IPS-NIHi7 (cell line): ENCODE data around the gene ANO3.

Source experiments
- DNase-seq: peaks from one replicate; pipeline ENCODE4 v3.0.0; 2012; ENCODE audit warnings: mixed read lengths; ENCODE audit errors: extremely low spot score

The ANO3 gene

DNA sequence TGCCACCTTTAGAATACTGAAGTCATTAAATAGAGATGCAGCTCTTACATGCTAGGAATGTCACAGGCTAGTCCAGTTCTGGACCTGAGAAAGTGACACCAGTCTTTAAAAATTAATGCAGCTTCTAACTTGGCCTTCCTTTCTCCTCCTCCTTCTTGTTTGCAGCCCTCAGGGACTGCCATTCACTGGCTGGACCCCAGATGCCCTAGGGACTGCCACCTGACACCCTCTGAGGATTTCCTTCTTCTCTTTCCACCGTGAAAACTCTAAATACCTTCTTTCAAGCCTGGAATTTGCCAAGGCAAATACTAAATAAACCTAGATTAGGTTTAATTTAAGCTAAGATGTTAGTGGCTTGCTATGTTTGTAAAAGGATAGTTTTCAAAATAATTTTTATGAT lies 161.7 kb downstream of the ANO3 start:
- no peak for DNase-seq

DNA sequence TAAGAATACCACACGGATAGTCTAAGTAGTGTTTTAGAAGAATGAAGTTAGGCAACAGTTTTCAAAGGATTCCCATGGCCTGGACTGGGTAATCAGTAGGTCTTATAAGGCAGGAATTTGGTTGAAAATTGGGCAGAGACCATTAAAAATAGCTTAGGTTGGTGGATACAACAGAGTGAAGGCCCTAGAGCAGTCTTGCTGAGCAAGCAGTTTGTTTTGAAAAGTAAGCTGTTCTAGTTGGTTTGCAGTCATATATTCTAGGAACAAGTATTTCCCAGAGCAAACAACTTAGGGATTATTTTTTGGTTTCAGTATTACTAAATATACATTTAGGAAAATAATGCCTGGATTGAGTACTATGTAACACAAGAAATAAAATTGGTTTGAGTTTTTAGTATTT lies 175.3 kb downstream of the ANO3 start:
- no peak for DNase-seq

DNA sequence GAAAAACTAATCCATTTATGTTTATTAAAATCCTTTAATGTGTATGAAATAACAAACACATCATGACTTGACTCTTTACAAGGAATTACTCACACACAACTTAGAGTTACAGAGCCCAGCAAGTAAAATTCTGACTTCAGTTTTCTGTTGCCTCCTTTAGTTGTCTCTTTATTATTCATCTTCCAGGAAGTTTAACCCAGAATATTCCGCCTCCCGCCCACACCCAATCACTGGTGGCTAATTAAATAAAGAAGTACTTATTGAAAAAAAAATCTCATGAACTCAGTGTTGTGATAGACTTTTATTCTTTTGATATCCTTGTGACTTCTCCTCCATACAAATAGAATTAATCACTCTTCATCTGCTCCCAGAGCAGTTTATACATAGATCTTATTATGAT lies 178.2 kb downstream of the ANO3 start:
- DNase-seq = no peak

DNA sequence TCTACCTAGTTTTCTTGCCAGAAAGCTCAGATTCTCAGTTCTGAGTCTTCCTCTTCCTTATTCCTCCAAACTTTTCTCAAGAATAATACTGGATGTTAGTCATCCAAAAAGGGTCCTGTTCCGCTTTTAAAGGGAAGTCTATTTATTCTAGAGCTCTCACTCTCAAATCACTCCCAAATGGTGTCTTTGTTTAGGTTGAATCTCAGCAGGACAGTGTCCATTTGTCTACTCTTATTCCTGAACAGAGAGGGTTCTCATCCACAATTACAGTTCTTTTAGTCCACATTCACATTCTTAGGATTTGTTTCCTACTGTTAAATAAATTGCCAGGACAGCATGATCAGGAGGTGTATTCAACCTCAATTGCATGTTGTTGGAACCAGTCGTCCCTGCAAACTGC lies 178.8 kb downstream of the ANO3 start:
- no peak for DNase-seq

DNA sequence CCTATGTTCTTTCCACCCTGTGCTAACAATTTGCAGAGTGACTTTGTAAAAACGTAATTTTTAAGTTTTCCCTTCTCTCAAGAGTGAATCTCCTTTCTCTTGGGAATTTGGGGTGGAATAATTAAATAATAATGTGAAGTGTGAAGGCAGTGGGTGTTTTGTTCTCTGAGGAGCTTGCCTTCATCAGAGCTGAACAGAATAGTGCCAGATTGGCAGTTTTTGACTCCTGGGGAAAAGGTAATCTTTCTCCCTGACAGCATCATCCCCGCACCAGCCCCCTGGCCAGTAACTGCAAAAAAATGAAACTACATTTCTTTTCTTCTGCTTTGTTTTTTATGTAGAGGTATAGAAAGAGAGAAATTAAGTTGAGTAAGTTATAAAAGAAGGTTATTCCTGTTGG lies 180.3 kb downstream of the ANO3 start:
- no peak for DNase-seq

DNA sequence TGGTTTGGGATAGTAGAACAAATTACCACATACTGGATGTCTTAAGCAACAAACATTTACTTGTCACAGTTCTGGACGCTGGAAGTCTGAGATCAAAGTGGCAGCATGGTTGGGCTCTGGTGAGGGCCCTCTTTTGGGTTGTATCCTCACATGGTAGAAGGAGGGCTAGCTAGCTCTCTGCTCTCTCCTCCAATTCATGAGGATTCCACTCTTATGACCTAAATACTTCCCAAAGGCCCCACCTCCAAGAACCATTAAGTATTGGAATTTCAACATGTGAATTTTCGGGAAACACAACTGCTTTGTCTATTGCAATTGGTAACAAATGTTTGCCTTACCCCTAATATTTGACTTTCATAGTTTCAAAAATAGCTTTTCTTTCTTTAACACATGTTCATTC lies 187.5 kb downstream of the ANO3 start:
- no peak for DNase-seq

DNA sequence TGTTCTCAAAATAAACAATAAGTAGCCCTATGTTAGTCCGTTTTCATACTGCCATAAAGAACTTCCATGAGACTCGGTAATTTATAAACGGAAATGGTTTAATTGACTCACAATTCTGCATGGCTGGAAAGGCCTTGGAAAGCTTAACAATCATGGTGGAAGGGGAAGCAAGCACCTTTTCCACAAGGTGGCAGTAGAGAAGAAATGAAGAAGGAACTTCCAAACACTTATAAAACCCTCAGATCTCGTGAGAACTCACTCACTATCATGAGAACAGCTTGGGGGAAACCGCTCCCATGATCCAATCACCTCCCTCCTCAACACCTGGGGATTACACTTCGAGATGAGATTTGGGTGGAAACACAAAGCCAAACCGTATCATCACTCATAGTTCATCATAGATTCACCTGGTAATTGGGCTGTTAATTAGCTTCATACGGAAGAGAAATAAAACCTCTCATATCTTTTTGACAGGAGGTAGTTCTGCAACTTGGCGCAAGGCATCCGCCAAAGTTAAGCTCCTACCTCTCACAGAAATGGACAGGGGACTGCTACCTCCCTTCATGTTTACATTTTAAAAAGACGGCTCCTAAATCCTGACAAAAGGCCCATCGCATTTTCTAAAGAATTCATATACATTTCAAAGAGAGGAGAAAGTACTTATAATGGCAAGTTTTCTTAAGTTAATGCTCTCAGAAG lies 191.1 kb downstream of the ANO3 start:
- DNase-seq = peak; percentile 21

DNA sequence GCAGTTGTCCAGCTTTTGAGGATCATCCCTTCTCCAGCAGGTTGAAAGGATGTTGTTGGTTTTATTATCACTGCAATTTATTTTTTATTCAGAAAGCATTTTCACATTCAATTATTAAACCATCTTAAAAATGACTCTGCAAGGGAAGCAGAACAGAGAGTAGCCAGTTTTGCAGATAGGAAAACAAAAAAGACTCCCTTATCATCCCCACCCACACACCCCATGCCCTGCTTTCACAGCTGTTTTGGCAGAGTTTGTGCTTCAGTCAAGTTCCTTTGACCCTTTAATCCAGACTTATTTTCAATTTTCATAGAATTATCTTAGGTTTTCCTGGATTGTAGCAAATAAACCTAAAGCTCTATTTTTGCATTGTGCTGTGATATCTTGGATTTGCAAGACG lies 195.8 kb downstream of the ANO3 start:
- no peak for DNase-seq

DNA sequence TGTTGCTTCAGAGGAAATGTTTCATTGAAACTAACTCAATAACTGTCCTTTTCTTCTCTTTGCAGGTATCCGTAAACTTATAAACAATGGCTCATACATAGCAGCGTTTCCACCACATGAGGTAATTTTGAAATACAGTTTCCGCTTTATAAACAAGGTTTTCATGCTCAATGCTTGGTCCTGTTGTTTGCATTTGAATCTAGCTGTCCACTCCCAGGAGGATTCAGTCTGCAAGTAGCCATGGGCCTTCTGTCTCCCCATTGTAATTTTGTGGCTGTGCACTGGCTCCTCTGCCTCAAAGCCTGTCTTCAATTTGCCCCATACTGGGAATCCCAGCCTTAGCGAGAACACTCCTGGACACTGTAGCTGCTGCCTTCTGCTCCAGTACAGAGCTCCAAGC lies 205.4 kb downstream of the ANO3 start:
- no peak for DNase-seq

DNA sequence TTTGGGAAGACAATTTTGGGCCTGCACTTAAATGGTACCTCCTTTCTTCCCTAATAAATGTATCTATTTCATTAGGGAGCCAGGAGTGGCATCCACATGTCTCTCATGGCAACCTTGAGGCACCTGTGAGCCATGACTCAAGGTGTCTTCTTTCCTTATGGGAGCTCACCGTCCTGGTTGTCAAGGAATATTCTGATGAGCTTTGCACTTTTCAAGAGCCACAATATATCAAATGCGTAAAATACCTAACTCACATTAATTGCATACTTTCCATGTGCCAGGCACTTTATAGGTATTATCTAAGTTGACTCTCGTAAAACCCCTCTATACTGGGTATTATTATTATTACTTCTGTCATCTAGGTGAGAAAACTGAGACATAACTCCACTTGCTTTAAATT lies 207.6 kb downstream of the ANO3 start:
- no peak for DNase-seq

DNA sequence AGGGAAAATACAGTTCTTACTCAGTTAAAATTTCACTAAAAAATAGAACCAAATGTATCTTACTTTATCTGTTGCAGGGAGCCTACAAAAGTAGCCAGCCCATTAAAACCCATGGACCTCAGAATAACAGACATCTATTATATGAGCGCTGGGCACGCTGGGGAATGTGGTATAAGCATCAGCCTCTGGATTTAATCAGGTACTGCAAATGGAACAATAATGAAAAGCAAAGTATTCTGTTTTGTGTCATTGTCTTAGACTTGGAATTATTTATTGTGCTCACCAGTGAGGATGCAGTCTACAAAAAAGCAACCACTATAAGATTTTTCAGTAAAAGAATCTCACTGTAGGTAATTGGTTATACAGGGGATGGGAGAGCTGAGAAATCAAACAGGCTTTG lies 209.9 kb downstream of the ANO3 start:
- DNase-seq = no peak

DNA sequence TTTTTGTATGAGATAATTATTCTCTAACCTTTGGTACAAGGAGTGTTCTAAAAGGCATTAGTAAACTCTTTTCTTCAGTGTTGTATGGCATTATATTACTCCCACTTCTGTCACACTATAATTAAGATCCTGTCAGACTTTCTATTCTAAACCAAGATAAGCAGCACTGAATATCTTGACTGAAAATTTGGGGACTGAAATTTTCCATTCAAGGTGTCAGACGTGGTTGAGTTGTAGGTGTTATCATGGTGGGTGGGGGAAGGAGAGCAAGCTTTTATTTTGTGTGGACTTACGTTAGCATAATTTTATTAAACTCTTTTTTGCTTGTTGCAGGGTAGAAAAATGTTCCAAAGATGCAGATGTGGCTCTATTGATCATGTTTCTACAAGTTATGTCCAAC lies 217.2 kb downstream of the ANO3 start:
- DNase-seq = no peak

DNA sequence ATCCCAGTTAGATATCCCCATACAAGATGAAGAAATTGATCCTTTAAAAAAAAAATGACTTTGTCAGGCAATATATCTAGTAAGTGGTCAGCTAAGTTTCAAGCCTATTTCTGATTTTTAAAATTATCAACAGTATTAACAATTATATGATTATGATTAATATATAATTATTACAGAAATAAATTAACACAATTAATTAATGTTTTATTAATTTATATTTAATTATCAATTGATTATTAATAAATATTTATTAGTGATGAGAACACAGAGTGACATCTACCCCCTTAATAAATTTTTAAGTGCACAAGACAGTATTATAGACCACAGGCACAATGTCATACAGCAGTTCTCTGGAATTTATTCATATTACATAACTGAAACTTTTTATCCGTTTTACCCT lies 218.1 kb downstream of the ANO3 start:
- no peak for DNase-seq

DNA sequence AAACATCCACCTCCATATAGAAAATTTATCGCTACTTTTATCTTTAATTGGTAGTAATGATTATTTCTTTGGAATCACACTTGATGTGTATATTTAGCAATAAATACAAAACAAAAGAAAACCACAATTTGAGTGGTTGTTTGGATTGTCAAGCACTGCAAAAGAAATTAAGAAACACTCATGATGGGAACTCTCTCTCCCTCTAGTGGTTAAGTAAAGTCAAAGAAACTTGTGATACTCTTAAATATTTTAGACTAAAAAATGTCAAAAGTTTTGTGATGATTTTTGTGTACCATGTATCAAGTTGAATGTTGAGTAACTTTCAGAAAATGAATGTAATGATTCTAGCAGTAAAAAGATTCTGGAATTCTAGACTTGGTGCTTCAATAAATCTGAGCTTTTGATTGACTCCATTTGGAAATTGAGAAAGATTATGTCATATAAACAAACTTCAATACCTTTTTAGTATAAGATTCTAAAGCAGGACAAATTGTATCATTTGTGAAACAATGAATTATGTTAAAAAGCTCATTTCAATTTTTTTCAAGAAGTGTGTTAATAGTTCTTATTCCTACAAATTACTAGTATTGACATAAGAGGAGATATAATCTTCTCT lies 219.4 kb downstream of the ANO3 start:
- no peak for DNase-seq

DNA sequence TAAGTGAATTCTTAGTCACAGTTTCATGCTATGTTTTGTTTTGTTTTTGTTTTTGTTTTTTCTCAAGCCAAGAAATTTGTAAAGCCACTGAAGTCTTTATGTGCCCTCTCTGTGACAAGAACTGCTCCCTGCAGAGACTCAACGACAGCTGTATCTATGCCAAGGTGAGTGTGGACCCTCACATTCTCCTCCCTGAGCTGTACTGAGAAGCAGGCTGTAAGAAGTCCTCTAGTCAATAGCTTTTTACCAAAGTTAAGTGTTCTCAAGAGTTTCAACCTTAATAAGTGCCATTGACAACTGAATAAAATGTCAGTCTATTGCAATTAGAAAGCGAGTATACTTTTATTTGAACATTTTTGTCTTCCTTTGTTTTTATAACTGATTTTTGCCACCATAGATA lies 221.3 kb downstream of the ANO3 start:
- no peak for DNase-seq

DNA sequence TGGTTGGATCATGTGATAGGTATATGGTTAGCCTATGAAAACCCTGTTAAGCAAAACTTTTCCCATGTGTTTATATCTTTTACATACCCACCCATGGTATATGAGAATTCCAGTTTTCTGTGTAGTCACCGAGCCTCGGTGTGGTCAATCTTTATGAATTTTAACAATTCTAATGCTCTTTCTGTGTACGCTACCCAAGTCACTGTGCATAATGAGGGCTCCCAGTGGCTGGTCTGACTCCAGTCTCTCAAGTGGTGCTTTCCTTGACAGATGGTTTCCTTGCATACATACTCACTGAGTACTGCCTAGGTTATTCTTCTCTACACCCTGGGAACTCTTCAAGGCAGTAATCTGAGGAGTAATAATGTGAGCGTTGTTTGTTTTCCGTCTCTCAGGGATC lies 222.5 kb downstream of the ANO3 start:
- no peak for DNase-seq

DNA sequence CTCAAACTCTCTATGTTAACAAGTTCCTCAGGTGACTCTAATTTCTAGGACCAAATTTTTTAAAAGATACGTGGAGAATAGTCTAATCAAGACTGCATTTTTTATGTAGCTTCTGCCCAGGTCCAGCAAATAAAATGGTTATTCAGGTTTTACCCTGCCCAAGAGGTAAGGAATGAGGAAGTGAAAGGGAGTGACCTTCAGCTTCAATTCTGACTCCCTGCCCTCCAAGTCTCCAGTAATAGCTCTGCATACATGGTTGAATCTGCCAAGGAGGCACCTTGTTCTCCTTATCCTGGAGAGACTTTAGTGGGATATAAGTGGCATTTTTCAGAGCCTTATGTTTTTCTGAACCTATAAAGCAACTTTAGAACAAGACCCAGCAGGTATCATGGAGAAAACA lies 224.7 kb downstream of the ANO3 start:
- no peak for DNase-seq

DNA sequence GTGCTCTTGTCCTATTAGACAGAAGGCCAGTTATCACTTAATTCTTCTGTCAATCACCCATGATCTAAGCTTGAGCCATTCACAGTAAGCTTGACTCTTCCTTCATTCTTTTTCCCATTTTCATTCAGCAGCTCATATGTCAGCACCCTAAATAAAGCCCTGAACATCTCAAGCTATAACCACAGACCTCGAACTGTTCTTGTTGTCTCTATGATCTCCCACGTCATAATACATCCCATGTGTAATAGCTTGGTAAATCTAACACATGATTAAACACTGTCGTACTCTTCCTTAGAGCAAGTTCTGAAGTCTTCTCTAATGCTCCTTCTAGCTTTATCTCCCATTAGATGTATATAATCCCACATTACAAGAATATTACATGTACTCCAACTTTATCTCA lies 225.7 kb downstream of the ANO3 start:
- DNase-seq = no peak

DNA sequence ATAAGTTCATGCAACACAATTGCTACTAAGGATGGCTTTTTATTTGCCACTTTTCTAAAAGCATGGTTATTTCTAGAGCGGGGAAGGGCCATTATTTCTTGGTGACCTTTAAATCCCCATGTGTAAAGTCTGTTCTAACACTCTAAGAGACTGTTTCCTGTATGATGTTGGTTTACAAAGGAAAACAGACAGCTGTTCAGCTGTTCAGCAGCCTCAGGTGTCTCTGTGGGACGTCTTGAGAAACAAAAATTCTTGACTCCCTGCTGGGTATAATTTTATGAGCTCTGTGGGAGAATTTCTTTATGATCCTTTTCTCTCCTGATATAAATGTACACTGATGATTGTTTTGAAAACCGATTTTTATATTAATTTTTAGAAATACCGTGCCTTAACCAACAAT lies 226.3 kb downstream of the ANO3 start:
- no peak for DNase-seq

DNA sequence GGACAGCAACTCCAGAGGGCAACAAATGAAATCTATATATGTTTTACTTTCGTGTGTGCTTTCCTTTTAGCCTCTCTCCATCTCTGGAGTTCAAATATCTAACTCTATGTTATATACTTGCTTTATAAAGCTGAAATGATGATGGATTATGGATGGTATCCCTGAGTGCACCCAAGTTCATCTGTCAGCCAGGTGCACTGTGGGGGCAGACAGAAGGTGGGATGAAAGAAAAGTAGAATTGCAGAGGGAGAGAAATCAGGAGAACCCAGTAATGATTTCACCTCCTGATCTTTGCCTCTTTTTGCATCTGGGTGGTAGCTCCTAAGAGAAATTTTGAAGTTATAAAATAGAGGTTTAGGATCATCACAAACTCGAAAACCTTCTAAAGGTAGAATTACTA lies 237.7 kb downstream of the ANO3 start:
- no peak for DNase-seq

DNA sequence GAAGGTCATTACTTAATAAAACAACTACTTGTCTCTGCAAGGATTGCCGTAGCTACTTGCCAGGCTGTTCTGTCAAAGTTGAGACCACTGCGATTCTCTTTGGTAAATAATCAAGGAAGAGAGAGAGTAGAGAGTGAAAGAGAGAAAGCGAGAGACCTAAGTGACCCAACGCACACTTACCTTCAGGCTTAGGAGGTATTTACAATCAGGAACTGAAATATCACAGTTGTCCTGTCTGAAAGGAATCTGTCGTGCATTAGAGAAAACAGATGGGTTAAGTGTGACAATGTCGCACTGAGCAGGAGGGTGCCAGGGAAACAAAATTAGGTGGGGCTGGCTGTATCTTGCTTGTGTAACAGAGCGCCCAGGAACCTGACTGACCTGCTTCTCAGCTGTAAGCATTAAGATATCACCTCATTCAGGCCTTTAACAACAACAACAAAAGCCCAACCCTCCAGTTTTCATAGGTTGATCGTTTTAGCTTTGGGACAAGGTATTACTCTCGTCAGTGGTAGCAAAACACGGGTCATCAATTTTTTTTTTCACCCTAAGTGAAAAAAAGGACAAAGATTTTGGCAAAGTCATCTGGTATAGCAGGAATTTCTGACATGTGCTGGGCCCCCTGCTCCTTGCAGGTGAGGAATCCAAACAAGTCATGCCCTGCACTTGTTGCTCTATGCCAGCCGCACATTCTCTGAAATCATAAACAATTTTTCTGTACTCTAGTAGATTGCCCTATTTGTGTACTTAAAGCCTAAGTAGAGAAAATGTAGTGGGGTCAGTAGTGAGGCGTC lies 240.1 kb downstream of the ANO3 start, which contains the start of gene MUC15:
Gene MUC15, minus strand, starts transcription at position 403 of the 794 bp plus-strand sequence. CDS start 5,169 bp downstream, outside the sequence.
- no peak for DNase-seq

DNA sequence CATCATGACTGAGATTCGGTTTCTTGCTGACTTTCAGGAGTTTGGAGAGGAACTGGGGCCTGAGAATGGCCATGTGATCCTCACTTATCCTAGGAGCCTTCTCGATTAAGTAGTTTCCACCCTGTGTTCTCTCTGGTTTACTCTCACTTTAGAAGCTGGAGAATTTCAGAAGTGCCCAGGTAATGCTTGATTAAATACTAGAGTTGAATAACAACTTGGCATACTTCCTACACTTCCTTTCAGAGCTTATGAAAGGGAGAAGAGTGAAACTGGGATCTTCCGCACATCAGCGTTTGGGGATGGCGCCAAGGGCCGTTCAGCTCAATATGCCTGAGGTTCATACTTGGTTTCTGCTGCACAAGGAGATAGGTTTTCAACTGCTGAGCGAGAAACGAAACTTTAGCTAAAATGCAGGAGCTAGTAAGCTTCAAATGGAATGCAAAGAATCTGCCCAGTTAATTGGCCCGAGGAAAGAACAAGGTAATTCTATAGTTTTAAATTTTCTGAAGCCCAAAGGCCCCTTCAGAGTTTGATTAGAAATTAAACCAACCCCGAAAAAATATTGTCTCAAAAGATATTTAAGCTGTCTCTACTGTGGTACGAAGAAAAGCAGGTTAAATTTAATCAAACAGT lies 241.0 kb downstream of the ANO3 start:
- no peak for DNase-seq

DNA sequence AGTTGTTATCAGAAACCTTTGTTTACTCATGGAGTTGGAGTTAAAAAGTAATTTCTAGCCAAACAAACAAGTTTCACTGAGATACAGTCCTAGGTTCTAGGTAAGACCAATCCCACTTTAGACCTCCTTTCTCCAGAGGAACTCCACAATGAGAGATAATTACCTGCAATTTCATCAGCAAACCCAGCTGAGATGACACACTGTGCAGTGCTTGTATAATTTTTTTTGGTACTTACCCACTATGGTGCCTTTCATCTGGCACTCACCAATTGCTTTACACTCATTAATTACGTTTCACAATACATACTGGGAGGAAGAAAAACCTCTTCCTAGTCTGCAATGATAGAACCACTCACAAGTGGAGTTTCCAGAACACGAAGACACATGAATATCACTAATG lies 242.0 kb downstream of the ANO3 start:
- DNase-seq = no peak
